Neutrophil (primary cell): ENCODE data around the gene NRK.
"Not testable (repeated sequence)": the region's sequence is repeated elsewhere in the genome, so short reads cannot be mapped to it uniquely, and the experiment has no call there.

ENCODE experiments used
- H3K27ac ChIP-seq: fragments of 200-600 bp; sonication (generic); 2 replicates; pipeline ENCODE4 v1.5.1; 2016; ENCODE audit warnings: mild to moderate bottlenecking, moderate library complexity
- H3K27me3 ChIP-seq: fragments of 200-600 bp; sonication (generic); 2 replicates; pipeline ENCODE4 v1.6.0; 2016; ENCODE audit warnings: mild to moderate bottlenecking
- H3K36me3 ChIP-seq: fragments of 200-600 bp; sonication (generic); 2 replicates; pipeline ENCODE4 v1.5.1; 2017
- H3K4me1 ChIP-seq, 2 experiments: fragments of 200-600 bp in 1 of 2; sonication (generic) in 1 of 2; 1 replicate in 1 of 2; 2 replicates in 1 of 2; pipeline versions ENCODE4 v1.5.1 to v1.6.1; 2013 to 2016; ENCODE audit warnings: low read depth in 1 of 2, low read length in 1 of 2, mild to moderate bottlenecking in 1 of 2, moderate library complexity in 1 of 2; ENCODE audit not compliant: control insufficient read depth in 1 of 2, insufficient read depth in 1 of 2
- H3K4me3 ChIP-seq, 2 experiments: fragments of 200-600 bp in 1 of 2; sonication (generic) in 1 of 2; 1 replicate in 1 of 2; 2 replicates in 1 of 2; pipeline ENCODE4 v1.5.1; 2013 to 2016; ENCODE audit warnings: low read depth in 1 of 2, low read length in 1 of 2, mild to moderate bottlenecking in 1 of 2, moderate library complexity in 1 of 2
- H3K9me3 ChIP-seq: fragments of 200-600 bp; sonication (generic); 2 replicates; pipeline ENCODE4 v1.5.1; 2016
- CTCF ChIP-seq: fragments of 200-600 bp; sonication (generic); IDR thresholded peaks from 2 replicates; pipeline ENCODE4 v1.5.1; 2016; ENCODE audit warnings: antibody characterized with exemption

The NRK gene

GRCh38 chrX:106000203-106000602 lies 177.9 kb downstream of the NRK start:
- Histone ChIP-seq H3K27ac (no peak overlapping the region), H3K36me3 (no peaks in the 10 kb centered on the region), H3K4me3 (no peak overlapping the region), H3K27me3 (no peaks in the 10 kb centered on the region), H3K4me1 (no peaks in the 10 kb centered on the region), H3K9me3 (no peaks in the 10 kb centered on the region)
- TF ChIP-seq CTCF = no peak

GRCh38 chrX:106000609-106001008 lies 178.3 kb downstream of the NRK start:
- H3K9me3 ChIP-seq, H3K4me1 ChIP-seq, H3K4me3 ChIP-seq: not testable (repeated sequence)

GRCh38 chrX:106005684-106006083 lies 183.3 kb downstream of the NRK start:
- H3K36me3 ChIP-seq = no peaks in the 10 kb centered on the region
- no peak for TF ChIP-seq CTCF
- no peak overlapping the region for H3K4me3 ChIP-seq
- H3K27ac ChIP-seq = no peak overlapping the region
- no peaks in the 10 kb centered on the region for H3K27me3 ChIP-seq
- H3K9me3 ChIP-seq = no peaks in the 10 kb centered on the region
- H3K4me1 ChIP-seq = no peaks in the 10 kb centered on the region

More at GRCh38 chrX:106000609-106001008, 178.3 kb downstream of the NRK start:
- H3K27me3 ChIP-seq, H3K36me3 ChIP-seq, H3K27ac ChIP-seq: not testable (repeated sequence)

- no peak for TF ChIP-seq CTCF
Observed at GRCh38 chrX:106007815-106008214, 185.5 kb downstream of the NRK start.

More at GRCh38 chrX:106007815-106008214, 185.5 kb downstream of the NRK start:
- Histone ChIP-seq H3K9me3 (no peaks in the 10 kb centered on the region), H3K27ac (no peak overlapping the region), H3K4me1 (no peaks in the 10 kb centered on the region), H3K36me3 (no peaks in the 10 kb centered on the region), H3K27me3 (no peaks in the 10 kb centered on the region), H3K4me3 (no peak overlapping the region)
